PC-9 (cell line): ENCODE results near the gene CIAO2A.

Experiments
- EZH2 ChIP-seq: fragments of 200-600 bp; sonication (generic); IDR thresholded peaks from 2 replicates; pipeline ENCODE4 v1.8.0; 2017; ENCODE audit warnings: antibody characterized with exemption, low read depth
- TF ChIP-seq, protein P1 (sequence below): fragments of 200-600 bp; sonication (generic); conservative IDR thresholded peaks from 2 replicates; pipeline ENCODE4 v1.6.1; 2017; ENCODE audit warnings: mixed run types, antibody characterized with exemption, mild to moderate bottlenecking, moderate library complexity

DNA sequence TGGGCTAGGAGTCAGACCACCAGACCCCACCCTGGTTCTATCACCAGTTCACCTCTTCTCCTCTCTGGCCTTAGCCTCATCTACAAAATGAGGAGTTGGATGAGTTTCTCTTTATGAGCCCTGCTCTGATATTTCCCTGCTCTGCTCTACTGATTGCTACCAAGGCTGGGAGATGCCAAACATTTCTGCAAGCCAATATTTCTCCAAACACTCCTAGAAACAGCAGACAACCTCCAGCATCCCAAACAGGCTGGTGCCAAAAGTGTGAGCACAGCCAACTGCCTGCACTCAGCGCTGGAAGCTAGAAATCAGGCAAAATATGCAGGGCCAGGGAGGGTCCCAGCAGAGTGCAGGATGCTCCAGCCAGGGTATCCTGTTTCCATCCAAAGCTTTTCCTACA is 58.1 kb downstream of the CIAO2A start:
- TF ChIP-seq, protein P1, sequence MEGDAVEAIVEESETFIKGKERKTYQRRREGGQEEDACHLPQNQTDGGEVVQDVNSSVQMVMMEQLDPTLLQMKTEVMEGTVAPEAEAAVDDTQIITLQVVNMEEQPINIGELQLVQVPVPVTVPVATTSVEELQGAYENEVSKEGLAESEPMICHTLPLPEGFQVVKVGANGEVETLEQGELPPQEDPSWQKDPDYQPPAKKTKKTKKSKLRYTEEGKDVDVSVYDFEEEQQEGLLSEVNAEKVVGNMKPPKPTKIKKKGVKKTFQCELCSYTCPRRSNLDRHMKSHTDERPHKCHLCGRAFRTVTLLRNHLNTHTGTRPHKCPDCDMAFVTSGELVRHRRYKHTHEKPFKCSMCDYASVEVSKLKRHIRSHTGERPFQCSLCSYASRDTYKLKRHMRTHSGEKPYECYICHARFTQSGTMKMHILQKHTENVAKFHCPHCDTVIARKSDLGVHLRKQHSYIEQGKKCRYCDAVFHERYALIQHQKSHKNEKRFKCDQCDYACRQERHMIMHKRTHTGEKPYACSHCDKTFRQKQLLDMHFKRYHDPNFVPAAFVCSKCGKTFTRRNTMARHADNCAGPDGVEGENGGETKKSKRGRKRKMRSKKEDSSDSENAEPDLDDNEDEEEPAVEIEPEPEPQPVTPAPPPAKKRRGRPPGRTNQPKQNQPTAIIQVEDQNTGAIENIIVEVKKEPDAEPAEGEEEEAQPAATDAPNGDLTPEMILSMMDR, result no peak
- no peak for TF ChIP-seq EZH2
